ENCODE measurements around the gene CBFA2T3.

CBFA2T3 gene

DNA sequence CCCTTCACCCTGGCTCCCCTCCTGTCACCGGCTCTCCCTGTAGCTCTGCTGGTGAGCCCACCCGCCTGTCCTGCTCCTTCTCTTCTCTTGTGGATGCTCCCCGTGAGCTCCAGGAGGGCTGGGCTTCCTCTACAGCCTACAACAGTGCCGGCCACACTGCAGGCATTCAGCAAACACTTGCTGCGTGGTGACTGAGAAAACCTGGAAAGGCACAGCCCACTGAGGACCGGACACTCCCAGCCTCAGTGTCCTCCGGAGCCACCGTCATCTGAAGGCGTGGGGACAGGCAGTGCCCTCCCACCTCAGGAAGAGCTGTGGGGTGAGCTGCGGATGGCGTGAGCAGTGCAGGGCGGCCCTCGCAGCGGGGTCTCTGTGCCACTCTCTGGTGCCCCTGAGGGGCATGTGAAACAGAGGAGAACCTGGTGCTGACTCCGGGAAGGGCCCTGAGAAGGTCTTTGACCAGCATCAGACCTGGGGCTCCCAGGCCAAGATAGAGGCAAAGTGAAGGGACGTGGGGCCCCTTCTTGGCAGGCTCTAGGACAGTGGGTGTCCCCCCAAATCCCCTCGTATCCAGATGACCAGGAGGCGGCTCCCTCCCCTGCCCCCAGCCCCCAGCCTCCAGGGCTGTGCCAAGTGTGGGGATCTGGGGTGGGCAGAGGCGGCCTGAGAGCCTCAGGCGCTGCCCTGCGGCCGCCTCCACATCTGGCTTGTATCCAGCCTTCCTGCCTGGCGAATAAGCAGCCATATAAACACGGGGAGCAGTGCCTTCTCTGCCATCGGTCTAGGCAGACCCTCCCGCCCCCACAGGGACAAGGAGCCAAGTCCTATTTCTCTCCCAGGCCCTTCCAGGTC lies 66.5 kb downstream of the CBFA2T3 start:
- Histone ChIP-seq H2BK5ac (ENCODE audit: low read depth, low read length, poor library complexity, severe bottlenecking) (no peak overlapping the region), H2BK120ac (ENCODE audit: low read depth, low read length) (no peak overlapping the region), H3K27me3 (ENCODE audit: control insufficient read depth in 1 of 2, insufficient read depth in 1 of 2, low read length in 2 of 2) (peaks cover 0 to 54% of the 10 kb centered on the region in 2 experiments), H3K36me3 (ENCODE audit: control insufficient read depth in 1 of 2, insufficient read depth in 2 of 2, low read depth in 1 of 2, low read length in 2 of 2) (no peaks in the 10 kb centered on the region), H3K4me3 (ENCODE audit: insufficient read depth in 1 of 2, low read depth in 1 of 2, low read length in 2 of 2) (no peak overlapping the region), H2BK12ac (ENCODE audit: low read length in 2 of 2) (no peak overlapping the region), H3K14ac (ENCODE audit: low read length in 2 of 2) (no peak overlapping the region), H2AFZ (ENCODE audit: low read depth, low read length) (no peak overlapping the region), H3K23ac (ENCODE audit: low read length in 2 of 2) (no peak overlapping the region), H3K9ac (ENCODE audit: low read length) (no peak overlapping the region), H3K9me3 (ENCODE audit: control insufficient read depth, low read length) (peaks cover 5% of the 10 kb centered on the region), H3K79me1 (replicated peaks; ENCODE audit: low read length, poor library complexity, severe bottlenecking) (no peaks in the 10 kb centered on the region), H3K27ac (ENCODE audit: low read length, poor library complexity, severe bottlenecking) (no peak overlapping the region), H4K8ac (ENCODE audit: low read length) (no peak overlapping the region), H3K4ac (ENCODE audit: low read depth in 1 of 2, low read length in 2 of 2) (no peak overlapping the region), H4K91ac (ENCODE audit: low read length) (no peak overlapping the region), H2BK15ac (ENCODE audit: low read depth, poor library complexity, severe bottlenecking) (no peak overlapping the region), H3K18ac (ENCODE audit: low read depth in 1 of 2, low read length in 2 of 2) (no peak overlapping the region), H2AK5ac (ENCODE audit: low read length, severe bottlenecking) (no peak overlapping the region), H3K4me1 (ENCODE audit: control insufficient read depth, insufficient read depth, low read depth, low read length) (peaks cover 8% of the 10 kb centered on the region), H3K4me2 (ENCODE audit: low read length, poor library complexity, severe bottlenecking) (no peak overlapping the region)
- WGBS, result 78% methylated on average over 25 of the region's 26 CpGs
- no peak for DNase-seq

DNA sequence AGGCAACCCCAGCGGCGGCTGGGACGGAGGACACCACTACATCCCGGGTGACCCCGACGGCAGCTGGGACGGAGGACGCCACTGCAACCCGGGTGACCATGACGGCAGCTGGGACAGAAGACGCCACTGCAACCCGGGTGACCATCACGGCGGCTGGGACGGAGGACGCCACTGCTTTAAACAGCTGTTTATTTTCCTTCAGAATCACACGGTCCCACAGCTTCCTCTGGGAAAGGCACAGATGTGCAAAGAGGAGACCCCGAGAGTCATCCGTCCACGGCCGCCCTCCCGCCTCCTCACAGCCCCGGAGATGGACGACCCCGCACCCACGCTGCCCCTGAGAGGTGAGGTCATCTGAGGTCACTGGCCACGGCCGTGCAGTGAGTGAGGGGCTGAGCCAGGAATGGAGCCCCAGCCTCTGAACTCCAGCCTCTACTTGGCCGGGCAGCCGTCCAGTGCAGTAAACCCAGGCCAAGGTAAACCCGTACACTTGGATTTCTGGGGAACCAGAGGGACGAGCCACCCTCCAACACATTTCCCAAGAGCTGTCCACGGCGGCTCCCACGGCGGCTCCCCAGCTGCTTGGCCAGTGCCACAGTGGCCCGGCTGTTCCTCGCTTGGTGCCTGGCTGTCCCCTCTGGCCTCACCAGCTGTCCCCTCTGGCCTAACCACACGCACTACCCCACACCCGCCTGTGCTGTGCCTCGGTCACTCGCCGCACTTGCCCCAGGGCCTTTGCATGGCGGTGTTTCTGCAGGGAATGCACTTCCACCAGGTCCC lies 67.4 kb downstream of the CBFA2T3 start:
- H3K23ac ChIP-seq (ENCODE audit: low read length in 2 of 2), result no peak overlapping the region
- no peak overlapping the region for H2BK5ac ChIP-seq (ENCODE audit: low read depth, low read length, poor library complexity, severe bottlenecking)
- H3K4me2 ChIP-seq (ENCODE audit: low read length, poor library complexity, severe bottlenecking), result no peak overlapping the region
- H4K91ac ChIP-seq (ENCODE audit: low read length), result no peak overlapping the region
- H2BK12ac ChIP-seq (ENCODE audit: low read length in 2 of 2), result no peak overlapping the region
- H3K4me3 ChIP-seq (ENCODE audit: insufficient read depth in 1 of 2, low read depth in 1 of 2, low read length in 2 of 2), result no peak overlapping the region
- no peak overlapping the region for H2AFZ ChIP-seq (ENCODE audit: low read depth, low read length)
- no peak overlapping the region for H3K14ac ChIP-seq (ENCODE audit: low read length in 2 of 2)
- peaks cover 0 to 54% of the 10 kb centered on the region in 2 experiments for H3K27me3 ChIP-seq (ENCODE audit: control insufficient read depth in 1 of 2, insufficient read depth in 1 of 2, low read length in 2 of 2)
- no peak overlapping the region for H2BK120ac ChIP-seq (ENCODE audit: low read depth, low read length)
- H3K9me3 ChIP-seq (ENCODE audit: control insufficient read depth, low read length), result peaks cover 5% of the 10 kb centered on the region
- no peak for DNase-seq
- H3K9ac ChIP-seq (ENCODE audit: low read length), result no peak overlapping the region
- WGBS, result 85% methylated on average over 44 of the region's 44 CpGs
- H3K36me3 ChIP-seq (ENCODE audit: control insufficient read depth in 1 of 2, insufficient read depth in 2 of 2, low read depth in 1 of 2, low read length in 2 of 2), result no peaks in the 10 kb centered on the region
- H3K18ac ChIP-seq (ENCODE audit: low read depth in 1 of 2, low read length in 2 of 2), result no peak overlapping the region
- H3K79me1 ChIP-seq (replicated peaks; ENCODE audit: low read length, poor library complexity, severe bottlenecking), result no peaks in the 10 kb centered on the region
- H2AK5ac ChIP-seq (ENCODE audit: low read length, severe bottlenecking), result no peak overlapping the region
- H3K27ac ChIP-seq (ENCODE audit: low read length, poor library complexity, severe bottlenecking), result no peak overlapping the region
- no peak overlapping the region for H2BK15ac ChIP-seq (ENCODE audit: low read depth, poor library complexity, severe bottlenecking)
- H3K4me1 ChIP-seq (ENCODE audit: control insufficient read depth, insufficient read depth, low read depth, low read length), result peaks cover 8% of the 10 kb centered on the region
- no peak overlapping the region for H3K4ac ChIP-seq (ENCODE audit: low read depth in 1 of 2, low read length in 2 of 2)
- no peak overlapping the region for H4K8ac ChIP-seq (ENCODE audit: low read length)

DNA sequence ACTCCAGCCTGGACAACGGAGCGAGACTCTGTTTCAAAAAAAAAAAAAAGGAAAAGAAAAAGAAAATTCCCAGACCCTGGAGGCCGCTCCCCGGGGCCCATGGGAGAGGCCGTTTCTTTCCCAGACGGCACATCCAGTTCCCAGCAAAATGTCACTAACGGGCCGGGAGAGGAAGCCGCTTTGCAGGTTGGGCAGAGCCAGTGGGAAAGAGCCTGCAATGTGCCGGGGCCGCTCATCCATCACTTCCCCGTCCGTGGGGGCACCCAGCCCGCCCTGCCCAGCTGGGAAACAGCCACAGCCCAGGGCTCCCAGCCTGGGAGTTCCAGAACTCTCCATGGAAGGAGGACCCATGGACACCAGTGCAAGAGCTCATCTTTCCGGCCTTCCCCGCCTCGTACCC lies 68.7 kb downstream of the CBFA2T3 start:
- Histone ChIP-seq H3K9ac (ENCODE audit: low read length) (no peak overlapping the region), H2BK120ac (ENCODE audit: low read depth, low read length) (no peak overlapping the region), H3K9me3 (ENCODE audit: control insufficient read depth, low read length) (peaks cover 2% of the 10 kb centered on the region), H2BK15ac (ENCODE audit: low read depth, poor library complexity, severe bottlenecking) (no peak overlapping the region), H3K23ac (ENCODE audit: low read length in 2 of 2) (no peak overlapping the region), H2BK12ac (ENCODE audit: low read length in 2 of 2) (no peak overlapping the region), H2AFZ (ENCODE audit: low read depth, low read length) (no peak overlapping the region), H3K18ac (ENCODE audit: low read depth in 1 of 2, low read length in 2 of 2) (no peak overlapping the region), H3K4me1 (ENCODE audit: control insufficient read depth, insufficient read depth, low read depth, low read length) (peaks cover 8% of the 10 kb centered on the region), H3K36me3 (ENCODE audit: control insufficient read depth in 1 of 2, insufficient read depth in 2 of 2, low read depth in 1 of 2, low read length in 2 of 2) (no peaks in the 10 kb centered on the region), H3K4me2 (ENCODE audit: low read length, poor library complexity, severe bottlenecking) (no peak overlapping the region), H3K14ac (ENCODE audit: low read length in 2 of 2) (no peak overlapping the region), H3K4ac (ENCODE audit: low read depth in 1 of 2, low read length in 2 of 2) (no peak overlapping the region), H3K27me3 (ENCODE audit: control insufficient read depth in 1 of 2, insufficient read depth in 1 of 2, low read length in 2 of 2) (peaks cover 0 to 56% of the 10 kb centered on the region in 2 experiments), H3K27ac (ENCODE audit: low read length, poor library complexity, severe bottlenecking) (no peak overlapping the region), H4K91ac (ENCODE audit: low read length) (no peak overlapping the region), H3K79me1 (replicated peaks; ENCODE audit: low read length, poor library complexity, severe bottlenecking) (no peaks in the 10 kb centered on the region), H2BK5ac (ENCODE audit: low read depth, low read length, poor library complexity, severe bottlenecking) (no peak overlapping the region), H4K8ac (ENCODE audit: low read length) (no peak overlapping the region), H3K4me3 (ENCODE audit: insufficient read depth in 1 of 2, low read depth in 1 of 2, low read length in 2 of 2) (no peak overlapping the region), H2AK5ac (ENCODE audit: low read length, severe bottlenecking) (no peak overlapping the region)
- WGBS, result 74% methylated on average over 17 of the region's 17 CpGs
- no peak for DNase-seq

GRCh38 chr16:88907768-88908167 lies 69.2 kb downstream of the CBFA2T3 start:
- H3K79me1 ChIP-seq (replicated peaks; ENCODE audit: low read length, poor library complexity, severe bottlenecking), result no peaks in the 10 kb centered on the region

More at GRCh38 chr16:88907768-88908167, 69.2 kb downstream of the CBFA2T3 start:
- Histone ChIP-seq H3K14ac (ENCODE audit: low read length in 2 of 2) (peak overlapping the region in 1 of 2 experiments; percentile 66), H3K4me3 (ENCODE audit: insufficient read depth in 1 of 2, low read depth in 1 of 2, low read length in 2 of 2) (no peak overlapping the region), H2BK15ac (ENCODE audit: low read depth, poor library complexity, severe bottlenecking) (no peak overlapping the region), H2AK5ac (ENCODE audit: low read length, severe bottlenecking) (no peak overlapping the region), H3K4me2 (ENCODE audit: low read length, poor library complexity, severe bottlenecking) (no peak overlapping the region), H3K9ac (ENCODE audit: low read length) (no peak overlapping the region), H3K18ac (ENCODE audit: low read depth in 1 of 2, low read length in 2 of 2) (no peak overlapping the region), H3K27me3 (ENCODE audit: control insufficient read depth in 1 of 2, insufficient read depth in 1 of 2, low read length in 2 of 2) (peaks cover 0 to 53% of the 10 kb centered on the region in 2 experiments), H3K36me3 (ENCODE audit: control insufficient read depth in 1 of 2, insufficient read depth in 2 of 2, low read depth in 1 of 2, low read length in 2 of 2) (no peaks in the 10 kb centered on the region), H3K23ac (ENCODE audit: low read length in 2 of 2) (no peak overlapping the region), H3K4me1 (ENCODE audit: control insufficient read depth, insufficient read depth, low read depth, low read length) (peaks cover 8% of the 10 kb centered on the region), H4K8ac (ENCODE audit: low read length) (no peak overlapping the region), H3K27ac (ENCODE audit: low read length, poor library complexity, severe bottlenecking) (no peak overlapping the region), H4K91ac (ENCODE audit: low read length) (no peak overlapping the region), H2BK120ac (ENCODE audit: low read depth, low read length) (no peak overlapping the region), H2BK12ac (ENCODE audit: low read length in 2 of 2) (no peak overlapping the region), H2BK5ac (ENCODE audit: low read depth, low read length, poor library complexity, severe bottlenecking) (no peak overlapping the region), H3K9me3 (ENCODE audit: control insufficient read depth, low read length) (no peaks in the 10 kb centered on the region), H3K4ac (ENCODE audit: low read depth in 1 of 2, low read length in 2 of 2) (no peak overlapping the region), H2AFZ (ENCODE audit: low read depth, low read length) (no peak overlapping the region)
- 85% methylated on average over 2 of the region's 4 CpGs for WGBS
- DNase-seq, result peak; percentile 30

All from mesenchymal stem cell (in vitro differentiated cells and primary cell).